ENCODE results near the gene RUNX1. TPM values are rescaled to one million over a fixed set of nuclear protein-coding genes. Genes with fewer than 3 reads are reported as not detected.
A peak's percentile ranks its signal among the peaks of the same experiment; 100 is the strongest.

Gene RUNX1
- total RNA-seq, 1 experiment from 2014 or later, result 86.2 TPM

GRCh38 chr21:34986561-34987500, 62.3 kb downstream of the RUNX1 start:
- no peak for DNase-seq (ENCODE audit: unreplicated experiment)
- intact Hi-C loops (cut with micrococcal nuclease), result no loop called here

GRCh38 chr21:34984356-34985058, 64.6 kb downstream of the RUNX1 start:
- TF ChIP-seq CTCF (IDR thresholded peaks at IDR 0.05; ENCODE audit: unreplicated experiment), result no peak
- POLR2A ChIA-PET, result no interaction called here
- DNase-seq (ENCODE audit: unreplicated experiment), result no peak
- H3K9me3 Mint-ChIP-seq (ENCODE audit: unreplicated experiment), result no peaks in the 10 kb centered on the region
- no peak overlapping the region for H3K4me3 Mint-ChIP-seq (ENCODE audit: unreplicated experiment)
- intact Hi-C loops (cut with micrococcal nuclease), result no loop called here
- H3K4me1 Mint-ChIP-seq (ENCODE audit: insufficient read depth, unreplicated experiment), result peaks cover 16% of the 10 kb centered on the region
- no peaks in the 10 kb centered on the region for H3K27me3 Mint-ChIP-seq (ENCODE audit: insufficient read depth, unreplicated experiment)
- H3K36me3 Mint-ChIP-seq (ENCODE audit: insufficient read depth, unreplicated experiment), result no peaks in the 10 kb centered on the region
- no TSS peak for BruUV-seq (replicated peaks)
- H3K27ac Mint-ChIP-seq (ENCODE audit: low read depth, unreplicated experiment), result no peak overlapping the region
- CTCF ChIA-PET, result interaction anchor here (1.2 kb wide), 1 partner anchor 18 kb away, joined by 3 read pairs; no protein-coding TSS in a partner anchor

More at GRCh38 chr21:34986561-34987500, 62.3 kb downstream of the RUNX1 start:
- Mint-ChIP-seq H3K9me3 (ENCODE audit: unreplicated experiment) (no peaks in the 10 kb centered on the region), H3K4me1 (ENCODE audit: insufficient read depth, unreplicated experiment) (peaks cover 16% of the 10 kb centered on the region), H3K27ac (ENCODE audit: low read depth, unreplicated experiment) (no peak overlapping the region), H3K4me3 (ENCODE audit: unreplicated experiment) (no peak overlapping the region), H3K27me3 (ENCODE audit: insufficient read depth, unreplicated experiment) (no peaks in the 10 kb centered on the region), H3K36me3 (ENCODE audit: insufficient read depth, unreplicated experiment) (peaks cover 6% of the 10 kb centered on the region)
- ChIA-PET POLR2A (no interaction called here), CTCF (no interaction called here)
- no peak for TF ChIP-seq CTCF (IDR thresholded peaks at IDR 0.05; ENCODE audit: unreplicated experiment)
- BruUV-seq (replicated peaks), result no TSS peak

- peaks cover 5% of the 10 kb centered on the region for H3K36me3 Mint-ChIP-seq (ENCODE audit: insufficient read depth, unreplicated experiment)
- ChIA-PET CTCF (interaction anchor here (0.6 to 2.1 kb wide), 7 partner anchors 12 to 1046 kb away, joined by 3 to 6 read pairs (median 3); no protein-coding TSS in a partner anchor), POLR2A (interaction anchor here (0.9 to 1.2 kb wide), 3 partner anchors 10 to 64 kb away, joined by 3 to 5 read pairs (median 3); no protein-coding TSS in a partner anchor)
- intact Hi-C loops (cut with micrococcal nuclease), result no loop called here
- no peak overlapping the region for H3K4me3 Mint-ChIP-seq (ENCODE audit: unreplicated experiment)
- no peaks in the 10 kb centered on the region for H3K9me3 Mint-ChIP-seq (ENCODE audit: unreplicated experiment)
- BruUV-seq (replicated peaks), result no TSS peak
- DNase-seq (ENCODE audit: unreplicated experiment), result peak; percentile 59
- TF ChIP-seq CTCF (IDR thresholded peaks at IDR 0.05; ENCODE audit: unreplicated experiment), result no peak
- H3K27me3 Mint-ChIP-seq (ENCODE audit: insufficient read depth, unreplicated experiment), result no peaks in the 10 kb centered on the region
- H3K27ac Mint-ChIP-seq (ENCODE audit: low read depth, unreplicated experiment), result no peak overlapping the region
- H3K4me1 Mint-ChIP-seq (ENCODE audit: insufficient read depth, unreplicated experiment), result peaks cover 16% of the 10 kb centered on the region
These were observed 65.4 kb downstream of the RUNX1 start for GRCh38 chr21:34983680-34984086.

GRCh38 chr21:34981791-34982190, 67.3 kb downstream of the RUNX1 start:
- intact Hi-C loops (cut with micrococcal nuclease), result no loop called here

More at GRCh38 chr21:34981791-34982190, 67.3 kb downstream of the RUNX1 start:
- no TSS peak for BruUV-seq (replicated peaks)
- no peak for TF ChIP-seq CTCF (IDR thresholded peaks at IDR 0.05; ENCODE audit: unreplicated experiment)
- no peaks in the 10 kb centered on the region for H3K9me3 Mint-ChIP-seq (ENCODE audit: unreplicated experiment)
- peaks cover 7% of the 10 kb centered on the region for H3K36me3 Mint-ChIP-seq (ENCODE audit: insufficient read depth, unreplicated experiment)
- POLR2A ChIA-PET, result interaction anchor here (1.3 kb wide), 1 partner anchor 11 kb away, joined by 4 read pairs; no protein-coding TSS in a partner anchor
- H3K27me3 Mint-ChIP-seq (ENCODE audit: insufficient read depth, unreplicated experiment), result no peaks in the 10 kb centered on the region
- H3K4me3 Mint-ChIP-seq (ENCODE audit: unreplicated experiment), result no peak overlapping the region
- H3K27ac Mint-ChIP-seq (ENCODE audit: low read depth, unreplicated experiment), result peak overlapping the region; percentile 16
- no peak for DNase-seq (ENCODE audit: unreplicated experiment)
- CTCF ChIA-PET, result interaction anchor here (2.1 kb wide), 1 partner anchor 858 kb away, joined by 6 read pairs; no protein-coding TSS in a partner anchor
- H3K4me1 Mint-ChIP-seq (ENCODE audit: insufficient read depth, unreplicated experiment), result peaks cover 16% of the 10 kb centered on the region
